Left ventricle myocardium inferior (tissue), 1 donor: Measurements from ENCODE around the gene ZP4. TPM values are rescaled to one million over a fixed set of nuclear protein-coding genes. Genes with fewer than 3 reads are reported as not detected.

Source experiments
- DNase-seq: peaks from one replicate; pipeline ENCODE4 v3.0.0-alpha.2; 2020
- H3K27ac ChIP-seq: fragments of 200-600 bp; replicated peaks from 2 replicates; pipeline ENCODE4 v1.8.0; 2021
- H3K27me3 ChIP-seq: fragments of 200-600 bp; 2 replicates; pipeline ENCODE4 v1.8.0; 2021; ENCODE audit warnings: low read depth
- H3K36me3 ChIP-seq: fragments of 200-600 bp; 2 replicates; pipeline ENCODE4 v1.8.0; 2021
- H3K4me1 ChIP-seq: fragments of 200-600 bp; 2 replicates; pipeline ENCODE4 v1.8.0; 2021
- H3K4me3 ChIP-seq: fragments of 200-600 bp; 2 replicates; pipeline ENCODE4 v1.8.0; 2021; ENCODE audit warnings: mild to moderate bottlenecking, moderate library complexity
- H3K9me3 ChIP-seq: fragments of 200-600 bp; replicated peaks from 2 replicates; pipeline ENCODE4 v1.8.0; 2021
- CTCF ChIP-seq: fragments of 200-600 bp; IDR thresholded peaks from 2 replicates; pipeline ENCODE4 v1.8.0; 2021; ENCODE audit warnings: antibody characterized with exemption, mild to moderate bottlenecking, borderline replicate concordance
- intact Hi-C: fragments of 100-400 bp; cut with micrococcal nuclease; formaldehyde crosslinking; loops from one replicate; pipeline ENCODE4 v1.11.0; 2022
- total RNA-seq: library from RNA; stranded (reverse); fragmentation: NEBNext Ultra II Directional; extraction: Animal tissue kit (Norgen Biotek cat#: 25700); gene quantifications from one replicate; pipeline ENCODE4 v1.2.1, GENCODE V29; 2021
- donor health status: DM: no; HTN: yes; CAD: no; lungs with severe emphysema.

The ZP4 gene
- total RNA-seq, 1 donor from 2014 or later: not detected

DNA sequence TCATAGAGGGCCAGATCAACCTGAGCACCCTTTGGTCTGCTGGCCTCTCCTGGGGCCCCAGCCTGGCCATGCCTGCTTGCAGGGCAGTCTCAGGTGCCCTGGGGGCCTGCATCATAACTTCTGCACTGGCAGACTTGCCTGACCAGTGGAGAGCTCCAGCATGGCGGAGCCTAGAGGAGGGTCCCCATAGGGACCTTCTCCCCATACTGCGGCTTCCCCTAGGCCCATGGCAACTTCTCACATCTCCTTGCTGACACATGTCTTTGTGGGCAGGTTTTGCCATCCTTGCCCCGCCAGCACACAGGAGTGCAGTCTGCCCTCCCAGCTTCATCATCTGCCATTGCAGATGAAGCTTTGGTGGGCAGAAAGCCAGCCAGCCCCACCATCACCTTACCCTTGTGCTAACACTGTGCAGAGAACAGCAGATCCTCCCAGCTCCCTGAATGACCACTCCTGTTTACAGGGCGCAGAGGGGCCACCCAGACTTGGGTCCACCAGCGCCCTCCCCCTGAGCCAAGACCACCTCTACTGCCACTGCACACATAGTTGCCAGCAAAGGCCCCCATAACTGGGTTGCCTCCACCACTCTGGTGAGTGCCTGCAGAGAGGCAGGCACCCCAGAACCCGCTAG, 51.7 kb downstream of the ZP4 start:
- no peaks in the 10 kb centered on the region for H3K36me3 ChIP-seq
- no peak for DNase-seq
- no peak overlapping the region for H3K4me3 ChIP-seq
- intact Hi-C loops: no loop called here
- H3K27ac ChIP-seq: no peak overlapping the region
- H3K4me1 ChIP-seq: no peaks in the 10 kb centered on the region
- no peak for TF ChIP-seq CTCF
- H3K27me3 ChIP-seq: no peaks in the 10 kb centered on the region
- H3K9me3 ChIP-seq: peaks cover 13% of the 10 kb centered on the region

DNA sequence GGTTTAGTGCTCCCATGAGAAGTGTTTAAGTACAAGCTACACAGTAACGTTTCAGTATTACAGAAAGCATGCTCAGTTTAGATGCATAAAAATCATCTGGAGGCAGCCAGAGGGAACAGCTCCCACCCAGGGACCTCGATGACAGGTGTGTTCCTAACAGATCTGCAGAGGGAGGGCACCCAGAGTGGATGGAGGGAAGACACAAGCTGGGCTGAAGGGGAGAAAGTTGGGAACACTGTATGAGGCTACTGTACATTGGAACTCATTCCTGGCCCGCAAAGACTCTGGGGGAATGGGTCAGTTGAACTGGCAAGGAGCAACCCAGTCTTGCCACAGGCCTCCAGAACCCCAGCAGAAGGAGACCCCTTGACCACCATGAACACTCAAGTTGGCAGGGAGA, 52.4 kb downstream of the ZP4 start:
- H3K4me3 ChIP-seq: no peak overlapping the region
- no peaks in the 10 kb centered on the region for H3K4me1 ChIP-seq
- H3K9me3 ChIP-seq: peaks cover 6% of the 10 kb centered on the region
- H3K27me3 ChIP-seq: no peaks in the 10 kb centered on the region
- no peaks in the 10 kb centered on the region for H3K36me3 ChIP-seq
- no peak for TF ChIP-seq CTCF
- H3K27ac ChIP-seq: no peak overlapping the region
- intact Hi-C loops: no loop called here
- no peak for DNase-seq

GRCh38 chr1:237834461-237834860, 56.3 kb downstream of the ZP4 start:
- Histone ChIP-seq H3K36me3 (peaks cover 16% of the 10 kb centered on the region), H3K27ac (no peak overlapping the region), H3K9me3 (no peaks in the 10 kb centered on the region), H3K4me3 (no peak overlapping the region), H3K27me3 (no peaks in the 10 kb centered on the region), H3K4me1 (no peaks in the 10 kb centered on the region)
- intact Hi-C loops: no loop called here
- no peak for TF ChIP-seq CTCF
- DNase-seq: no peak

DNA sequence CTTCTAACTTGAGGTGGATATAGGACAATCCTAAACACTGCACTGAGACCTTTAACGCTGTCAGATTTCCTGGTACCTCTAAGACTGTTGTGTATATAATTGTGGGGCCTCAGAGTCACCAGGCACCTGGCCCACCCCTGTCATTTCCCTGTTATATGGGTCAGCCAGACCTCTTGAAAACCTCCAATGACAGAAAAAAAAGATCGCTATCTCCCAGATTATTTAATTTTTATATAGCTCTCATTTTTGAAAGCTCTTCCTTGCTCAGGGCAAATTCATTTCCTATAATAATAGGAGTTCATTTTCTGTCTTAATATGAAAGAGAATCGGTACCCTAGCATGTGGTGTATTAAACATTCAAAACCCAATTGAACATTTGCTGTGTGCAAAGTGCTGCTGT, 56.7 kb downstream of the ZP4 start:
- Histone ChIP-seq H3K4me3 (no peak overlapping the region), H3K4me1 (no peaks in the 10 kb centered on the region), H3K36me3 (peaks cover 16% of the 10 kb centered on the region), H3K9me3 (no peaks in the 10 kb centered on the region), H3K27me3 (no peaks in the 10 kb centered on the region), H3K27ac (no peak overlapping the region)
- intact Hi-C loops: no loop called here
- DNase-seq: no peak
- no peak for TF ChIP-seq CTCF

- Histone ChIP-seq H3K9me3 (no peaks in the 10 kb centered on the region), H3K4me3 (no peak overlapping the region), H3K27me3 (no peaks in the 10 kb centered on the region), H3K27ac (no peak overlapping the region), H3K36me3 (peaks cover 16% of the 10 kb centered on the region), H3K4me1 (no peaks in the 10 kb centered on the region)
- intact Hi-C loops: no loop called here
- TF ChIP-seq CTCF: no peak
- no peak for DNase-seq
Observed at GRCh38 chr1:237832858-237833257, 57.9 kb downstream of the ZP4 start.
